SU-DHL-6 (cell line): ENCODE measurements around the gene ST6GALNAC3.

ENCODE experiments used
- CTCF ChIP-seq: fragments of 200-600 bp; sonication (generic); IDR thresholded peaks from one replicate; pipeline ENCODE4 v1.5.1; 2017; ENCODE audit warnings: antibody characterized with exemption, mild to moderate bottlenecking, low read length, moderate library complexity; ENCODE audit not compliant: insufficient read depth, poor library complexity, severe bottlenecking
- EZH2phosphoT487 ChIP-seq: fragments of 200-600 bp; sonication (generic), shearing (Covaris generic); conservative IDR thresholded peaks from 2 replicates; pipeline ENCODE4 v1.6.1; 2018; ENCODE audit warnings: mild to moderate bottlenecking, antibody characterized with exemption, low read length, moderate library complexity, mixed read lengths

GRCh38 chr1:76109901-76110560 is 35.5 kb downstream of the ST6GALNAC3 start:
- TF ChIP-seq CTCF (no peak), EZH2phosphoT487 (no peak)
